ENCODE results near the gene OPTC.

- TF ChIP-seq TAF1 (IDR thresholded peaks at IDR 0.05; ENCODE audit: low read depth, low read length) (no peak), POLR2AphosphoS5 (IDR thresholded peaks at IDR 0.05; ENCODE audit: low read depth, low read length) (no peak), POLR2A (IDR thresholded peaks at IDR 0.05; ENCODE audit: low read depth, low read length) (no peak), POU2F2 (IDR thresholded peaks at IDR 0.05; ENCODE audit: low read depth, low read length) (no peak), SPI1 (IDR thresholded peaks at IDR 0.05; ENCODE audit: low read depth, low read length) (no peak), PAX5 (IDR thresholded peaks at IDR 0.05; ENCODE audit: insufficient read depth, low read length, severe bottlenecking) (no peak)
These were observed 26.4 kb downstream of the OPTC start for GRCh38 chr1:203520315-203520714.

Measured in GM12891 (cell line).